D721Med (cell line): ENCODE data around the gene GYG1.

Experiments
- DNase-seq: peaks from one replicate; pipeline ENCODE4 v3.0.0; 2011; ENCODE audit warnings: low spot score; ENCODE audit not compliant: insufficient read length
- FAIRE-seq: peaks from 2 replicates; lab custom pipeline; 2011; peaks lifted over from hg19 to GRCh38; lab: Jason Lieb, UNC
- CTCF ChIP-seq: IDR thresholded peaks from 2 replicates; pipeline ENCODE4 v1.5.1; 2012; ENCODE audit warnings: mild to moderate bottlenecking, control low read depth; ENCODE audit not compliant: insufficient read depth; ENCODE audit errors: missing control alignments

GYG1 gene

GRCh38 chr3:148953094-148953493 is 38.2 kb upstream of the GYG1 start:
- DNase-seq (no peak), FAIRE-seq (no peak)
- TF ChIP-seq CTCF: no peak

DNA sequence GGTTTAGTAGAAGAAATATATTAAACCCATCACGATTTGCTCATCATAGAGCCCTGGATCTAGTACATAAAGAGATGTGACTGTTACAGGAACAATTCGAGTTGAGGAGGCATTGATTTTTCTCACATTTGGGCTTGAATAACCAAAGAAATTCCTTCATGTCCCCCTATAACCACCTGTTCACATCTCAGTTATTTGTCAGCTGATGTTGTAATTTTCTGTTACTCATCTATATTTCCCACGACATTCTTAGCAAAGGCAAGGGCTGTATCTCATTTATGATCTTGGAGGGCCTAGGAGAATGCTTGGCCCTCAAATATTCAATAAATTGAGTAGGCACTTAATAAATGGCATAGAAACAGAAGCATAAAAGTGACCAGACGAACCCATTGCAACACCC is 36.4 kb upstream of the GYG1 start:
- FAIRE-seq: no peak
- TF ChIP-seq CTCF: no peak
- DNase-seq: no peak

DNA sequence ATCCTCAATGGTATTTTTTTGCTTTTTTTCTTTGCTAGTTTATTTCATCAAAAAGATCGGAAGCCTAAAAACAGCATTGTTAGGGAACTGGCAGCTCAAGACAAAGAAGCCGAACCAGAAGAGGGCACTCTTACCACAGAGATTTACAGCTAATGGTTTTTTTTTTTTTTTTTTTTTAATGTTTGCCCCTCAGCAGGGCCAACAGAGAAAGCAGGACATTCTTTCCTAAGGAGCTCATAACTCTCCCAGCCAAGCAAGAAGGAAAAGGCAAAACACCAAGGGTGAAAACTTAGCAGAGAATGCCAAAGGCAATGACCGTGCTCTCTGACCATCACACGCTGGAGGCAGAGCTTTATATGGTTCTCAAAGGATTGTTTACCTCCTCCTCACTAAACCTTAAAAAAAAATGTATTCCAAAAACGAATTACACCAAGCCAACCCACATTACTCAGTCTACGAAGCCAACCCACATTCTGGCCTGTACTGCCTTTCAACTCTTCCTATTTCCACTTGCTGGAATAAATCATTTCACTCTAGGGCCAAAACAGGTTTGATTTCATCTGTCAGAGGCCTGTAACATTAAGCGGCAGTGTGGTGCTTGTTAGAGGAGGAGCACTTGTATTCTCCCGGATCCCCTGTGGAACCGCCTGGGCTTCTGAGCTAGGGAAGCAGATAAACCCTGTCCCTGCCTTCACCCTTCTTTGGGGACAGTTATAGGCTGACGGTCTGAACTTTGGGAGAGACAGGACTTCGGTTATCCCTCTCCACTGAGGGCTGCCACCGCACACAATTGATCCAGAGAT is 35.6 kb upstream of the GYG1 start:
- peak; percentile 73 for TF ChIP-seq CTCF
- FAIRE-seq (no peak), DNase-seq (no peak)

DNA sequence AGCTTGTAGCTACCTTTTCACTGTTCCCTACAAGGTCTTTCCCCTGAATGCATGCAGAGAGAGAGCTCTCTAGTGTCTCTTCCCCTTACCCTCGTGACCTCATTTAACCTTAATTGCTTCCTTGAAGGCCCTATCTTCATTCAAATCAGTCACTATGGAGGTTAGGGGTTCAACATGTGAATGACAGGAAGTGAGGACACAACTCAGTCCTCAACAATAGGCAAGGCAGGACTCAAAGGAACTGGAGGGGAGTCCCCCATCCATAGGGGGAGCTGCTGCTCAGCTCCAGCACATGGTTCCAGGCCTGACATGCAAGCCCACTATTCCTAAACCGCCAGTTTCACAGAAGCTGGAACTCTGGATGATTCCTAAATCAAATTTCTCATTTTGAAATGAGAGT is 33.8 kb upstream of the GYG1 start:
- peak; percentile 63 for TF ChIP-seq CTCF
- DNase-seq (no peak), FAIRE-seq (no peak)

DNA sequence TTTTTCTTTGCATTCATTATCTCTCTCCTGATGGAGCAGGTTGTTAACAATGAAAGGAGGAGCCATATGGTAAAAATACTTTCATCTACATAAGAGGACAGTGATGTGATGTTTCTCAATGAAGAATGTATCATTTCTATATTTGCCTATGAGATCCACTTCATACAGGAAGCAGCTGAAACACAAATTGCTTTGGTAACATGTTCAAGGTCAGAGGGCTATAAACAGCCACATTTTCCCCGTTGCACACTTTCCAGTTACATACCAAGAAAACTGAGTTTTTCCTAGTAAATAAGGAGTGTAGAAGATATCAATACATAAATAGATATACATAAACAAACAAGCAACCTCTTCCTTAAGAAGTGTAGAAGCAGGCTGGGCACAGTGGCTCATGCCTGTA is 32.6 kb upstream of the GYG1 start:
- no peak for FAIRE-seq

GRCh38 chr3:148962513-148962912 is 28.8 kb upstream of the GYG1 start:
- no peak for FAIRE-seq
- no peak for TF ChIP-seq CTCF
- DNase-seq: no peak

More for the DNA sequence above, 32.6 kb upstream of the GYG1 start:
- TF ChIP-seq CTCF: no peak
- no peak for DNase-seq

- no peak for FAIRE-seq
- TF ChIP-seq CTCF: no peak
- DNase-seq: no peak
Observed at GRCh38 chr3:148964809-148965208, 26.5 kb upstream of the GYG1 start.
